ENCODE data around the gene NMU.
"Not testable (repeated sequence)": the region's sequence is repeated elsewhere in the genome, so short reads cannot be mapped to it uniquely, and the experiment has no call there.

Gene NMU

GRCh38 chr4:55618546-55619143 is 17.5 kb downstream of the NMU start:
- no peak for DNase-seq

GRCh38 chr4:55617587-55618197 is 18.4 kb downstream of the NMU start:
- no peak for DNase-seq

- no peak for DNase-seq
Measured at GRCh38 chr4:55615008-55615407, 21.1 kb downstream of the NMU start.

GRCh38 chr4:55613621-55614020 is 22.5 kb downstream of the NMU start:
- no peak for DNase-seq

- no peak for DNase-seq
Measured at GRCh38 chr4:55612341-55612740, 23.8 kb downstream of the NMU start.

GRCh38 chr4:55611358-55612059 is 24.6 kb downstream of the NMU start:
- DNase-seq: no peak

- DNase-seq: no peak
Measured at GRCh38 chr4:55610381-55610780, 25.7 kb downstream of the NMU start.

GRCh38 chr4:55609393-55609866 is 26.7 kb downstream of the NMU start:
- peak; percentile 31 for DNase-seq

- no peak for DNase-seq
Measured at GRCh38 chr4:55608591-55608990, 27.5 kb downstream of the NMU start.

- no peak for DNase-seq
Measured at GRCh38 chr4:55604996-55605395, 31.1 kb downstream of the NMU start.

- DNase-seq: no peak
Measured at GRCh38 chr4:55600640-55601039, 35.5 kb downstream of the NMU start.

- DNase-seq: no peak
Measured at GRCh38 chr4:55598641-55599040, 37.5 kb downstream of the NMU start.

- no peak for DNase-seq
Measured at GRCh38 chr4:55592014-55592413, 44.1 kb downstream of the NMU start, which contains the start of gene PDCL2. Gene PDCL2 (minus strand): TSS chr4:55592245. CDS start chr4:55592109, 136 bp downstream.

GRCh38 chr4:55588160-55588559 is 47.9 kb downstream of the NMU start:
- no peak for DNase-seq

GRCh38 chr4:55582773-55583172 is 53.3 kb downstream of the NMU start:
- DNase-seq: not testable (repeated sequence)

- no peak for DNase-seq
Measured at GRCh38 chr4:55578341-55579010, 57.6 kb downstream of the NMU start.

GRCh38 chr4:55575513-55575912 is 60.6 kb downstream of the NMU start:
- no peak for DNase-seq

- DNase-seq: no peak
Measured at GRCh38 chr4:55574252-55574651, 61.8 kb downstream of the NMU start.

GRCh38 chr4:55571806-55572205 is 64.3 kb downstream of the NMU start:
- DNase-seq: no peak

- no peak for DNase-seq
Measured at GRCh38 chr4:55568905-55569504, 67.1 kb downstream of the NMU start.

- DNase-seq: no peak
Measured at GRCh38 chr4:55561889-55562288, 74.2 kb downstream of the NMU start.

GRCh38 chr4:55560096-55560495 is 76.0 kb downstream of the NMU start:
- no peak for DNase-seq

GRCh38 chr4:55554453-55555030 is 81.6 kb downstream of the NMU start:
- DNase-seq: no peak

All from left hindlimb (tissue), 1 donor.